DMS 273 (cell line): ENCODE data around the gene HS3ST3B1.

Source experiments
- DNase-seq: peaks from one replicate; lab custom pipeline; 2025; ENCODE audit not compliant: unreplicated experiment; lab: John Stamatoyannopoulos, UW

The HS3ST3B1 gene

GRCh38 chr17:14352136-14352535, 51.3 kb downstream of the HS3ST3B1 start:
- DNase-seq: no peak

DNA sequence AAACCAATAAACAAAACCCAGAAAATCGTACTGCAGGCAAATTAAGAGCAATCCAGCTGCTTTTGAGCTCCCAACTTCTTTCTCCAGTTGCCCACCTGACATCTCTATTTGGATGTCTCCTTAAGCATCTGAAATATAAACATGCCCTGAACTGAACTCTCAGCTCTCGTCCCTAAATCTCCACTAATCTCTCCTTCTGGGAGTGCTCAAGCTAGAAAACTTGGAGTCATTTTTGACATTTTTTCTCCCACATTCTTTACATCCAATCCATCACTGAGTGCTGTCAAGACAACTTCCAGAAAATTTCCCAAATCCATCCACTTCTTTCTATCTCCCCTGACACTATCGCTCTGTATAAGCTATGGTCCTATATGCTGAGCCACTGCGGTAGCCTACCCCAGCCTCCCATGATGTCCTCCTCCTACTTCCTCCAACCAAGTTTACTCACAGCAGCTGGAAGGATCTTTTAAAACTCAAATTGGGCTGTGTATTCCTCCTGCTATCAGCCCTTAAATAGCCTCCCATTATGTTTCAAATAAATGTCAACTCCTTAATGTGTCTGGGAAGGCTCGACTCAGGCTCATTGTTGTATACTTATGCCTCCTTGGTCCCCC, 53.1 kb downstream of the HS3ST3B1 start:
- no peak for DNase-seq

DNA sequence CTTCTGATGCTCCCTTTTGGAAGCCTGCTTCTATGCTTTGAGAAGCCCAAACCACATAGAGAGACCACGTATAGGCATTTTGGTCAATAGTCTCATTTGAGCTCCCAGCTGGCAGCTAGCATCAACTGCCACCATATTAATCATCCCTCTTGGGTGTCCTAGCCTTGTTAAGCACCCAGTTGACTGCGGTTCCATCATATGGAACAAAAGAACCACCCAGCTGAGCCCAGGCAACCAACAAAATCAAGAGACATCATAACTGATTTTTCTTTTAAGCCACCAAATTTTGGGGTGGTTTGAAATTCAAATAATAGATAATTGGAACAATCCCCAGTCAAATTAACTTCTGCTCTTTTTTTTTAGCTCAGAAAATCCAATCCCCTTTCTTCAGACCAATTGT, 53.9 kb downstream of the HS3ST3B1 start:
- DNase-seq: no peak

DNA sequence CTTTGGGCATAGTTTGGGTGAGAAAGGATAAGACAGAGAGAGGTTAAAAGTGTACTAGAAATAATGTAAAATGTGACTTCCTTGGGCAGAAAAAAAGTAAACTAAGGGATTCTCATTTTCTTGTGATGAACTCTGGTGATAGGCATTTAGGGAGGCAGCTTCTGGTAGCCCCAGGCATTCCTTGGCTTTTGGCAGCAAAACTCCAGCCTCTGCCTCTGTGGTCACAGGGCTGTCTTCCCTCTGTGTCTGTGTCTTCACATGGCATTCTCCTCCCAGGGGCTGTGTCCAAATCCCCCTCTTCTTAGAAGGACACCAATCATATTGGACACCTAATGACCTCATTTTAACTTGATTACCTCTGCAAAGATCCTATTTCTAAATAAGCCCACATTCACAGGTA, 54.7 kb downstream of the HS3ST3B1 start:
- no peak for DNase-seq

GRCh38 chr17:14359163-14360020, 58.5 kb downstream of the HS3ST3B1 start:
- DNase-seq: peak; percentile 17

- DNase-seq: no peak
Measured at GRCh38 chr17:14360856-14361255, 60.0 kb downstream of the HS3ST3B1 start.

GRCh38 chr17:14361470-14361869, 60.6 kb downstream of the HS3ST3B1 start:
- DNase-seq: no peak

GRCh38 chr17:14361945-14362508, 61.1 kb downstream of the HS3ST3B1 start:
- DNase-seq: no peak

GRCh38 chr17:14366199-14366598, 65.3 kb downstream of the HS3ST3B1 start:
- no peak for DNase-seq

GRCh38 chr17:14372461-14372860, 71.6 kb downstream of the HS3ST3B1 start:
- DNase-seq: no peak

GRCh38 chr17:14372905-14373613, 72.2 kb downstream of the HS3ST3B1 start:
- no peak for DNase-seq

DNA sequence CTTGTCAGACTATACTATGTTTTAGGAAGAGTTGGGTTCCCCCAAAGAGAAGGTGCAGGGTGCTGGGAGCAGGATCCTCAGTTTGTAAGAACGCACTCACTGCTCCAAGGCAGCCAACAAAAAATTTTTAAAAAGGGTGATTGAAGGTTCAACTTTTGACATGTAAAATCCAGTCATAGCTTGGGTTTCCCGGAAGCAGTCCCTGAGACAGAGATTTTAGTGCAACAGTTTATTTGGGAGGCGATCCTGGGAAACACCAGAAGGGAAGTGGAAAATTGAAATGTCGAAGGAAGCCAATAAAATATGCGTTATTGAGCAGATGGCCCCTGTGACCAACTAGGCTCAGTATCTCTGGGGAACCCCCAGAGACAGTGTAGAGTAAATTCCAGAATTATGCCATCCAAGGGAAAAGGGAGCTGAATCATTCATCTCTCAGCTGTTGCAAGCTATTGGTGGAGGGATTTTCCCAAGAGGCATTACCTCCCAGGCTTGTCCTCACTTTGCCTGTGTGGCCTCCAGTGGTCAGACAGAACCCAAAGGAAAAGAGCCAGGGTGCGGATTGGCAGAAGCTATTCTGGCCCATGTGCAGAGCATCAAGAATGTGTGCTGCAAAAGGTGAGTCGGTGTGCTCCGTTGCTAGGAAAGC, 72.9 kb downstream of the HS3ST3B1 start:
- DNase-seq: no peak

- no peak for DNase-seq
Measured at GRCh38 chr17:14374268-14374667, 73.4 kb downstream of the HS3ST3B1 start.

DNA sequence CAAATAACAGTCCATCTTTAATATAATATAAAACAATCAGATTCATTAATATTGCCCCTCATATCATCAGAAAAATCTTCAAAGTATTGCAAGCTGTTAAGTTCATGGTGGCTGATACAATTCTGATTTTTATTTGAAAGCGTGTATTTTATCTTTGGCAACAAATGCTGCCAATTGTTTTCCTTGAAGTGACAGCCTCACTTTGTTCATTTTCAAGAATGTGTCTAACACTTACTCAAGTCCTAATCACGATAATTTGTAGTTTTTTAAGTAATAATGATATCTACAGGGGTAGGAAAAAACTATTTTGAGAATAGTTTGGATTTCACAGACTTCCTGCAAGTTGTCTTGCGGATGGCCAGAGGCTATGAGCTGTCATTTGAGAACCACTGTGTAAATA, 75.8 kb downstream of the HS3ST3B1 start:
- no peak for DNase-seq

DNA sequence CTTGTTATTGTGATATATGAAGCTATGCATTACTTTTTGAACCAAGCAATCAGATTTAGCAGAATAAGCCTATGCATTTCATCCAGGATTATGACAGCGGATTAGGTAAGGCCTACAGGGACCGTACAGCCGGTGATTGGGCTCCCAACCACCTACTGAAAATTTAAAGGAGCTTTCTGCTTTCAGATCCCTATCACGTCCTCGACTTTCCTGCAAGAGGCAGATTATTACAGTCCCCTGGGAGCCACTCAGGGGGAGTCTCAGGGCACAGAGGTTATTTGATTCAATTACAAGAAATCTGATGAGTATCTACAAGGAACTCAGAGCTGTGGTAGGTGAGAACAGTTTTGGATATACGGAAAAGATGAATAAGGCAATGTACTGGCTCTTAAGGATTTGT, 80.7 kb downstream of the HS3ST3B1 start:
- no peak for DNase-seq

- DNase-seq: no peak
Measured at GRCh38 chr17:14387036-14387435, 86.2 kb downstream of the HS3ST3B1 start.

GRCh38 chr17:14389681-14390080, 88.8 kb downstream of the HS3ST3B1 start:
- no peak for DNase-seq

DNA sequence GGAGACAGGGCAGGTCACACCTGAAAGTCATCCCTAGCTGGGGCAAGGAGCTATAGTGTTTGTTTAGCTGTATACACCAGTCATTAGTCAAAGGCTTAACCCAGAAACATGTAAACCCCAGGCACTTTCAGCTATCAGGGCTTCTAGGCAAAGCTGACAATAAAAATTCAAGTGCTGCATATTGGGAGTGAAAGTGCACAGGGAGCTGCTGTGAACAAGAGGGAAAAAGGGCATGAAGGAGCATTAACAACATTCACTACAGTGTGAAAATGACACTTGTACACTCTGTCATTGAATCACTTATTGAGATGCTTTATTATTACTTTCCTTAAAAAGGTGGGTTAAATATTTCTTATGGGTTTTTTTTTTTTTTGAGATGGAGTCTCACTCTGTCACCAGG, 92.8 kb downstream of the HS3ST3B1 start:
- no peak for DNase-seq

- no peak for DNase-seq
Measured at GRCh38 chr17:14395255-14395654, 94.4 kb downstream of the HS3ST3B1 start.

DNA sequence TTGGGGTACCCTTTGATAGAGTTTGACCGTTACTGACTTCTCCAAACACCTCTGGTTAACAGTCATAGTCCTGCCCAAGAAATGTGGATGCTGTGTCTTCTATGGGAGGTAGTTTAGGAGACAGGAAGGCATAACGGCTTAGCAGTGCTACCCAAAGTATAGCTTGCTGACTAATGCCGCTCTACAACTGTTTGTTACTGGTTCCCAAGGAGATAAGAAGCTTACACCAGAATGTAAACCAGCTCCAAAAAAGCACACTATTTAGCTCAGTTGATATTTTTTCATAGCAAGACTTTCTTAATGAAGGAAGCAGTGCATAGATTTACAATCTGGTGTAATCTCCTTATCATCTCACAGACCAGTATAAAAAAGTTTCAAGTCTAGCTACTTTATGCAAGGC, 95.7 kb downstream of the HS3ST3B1 start:
- no peak for DNase-seq

DNA sequence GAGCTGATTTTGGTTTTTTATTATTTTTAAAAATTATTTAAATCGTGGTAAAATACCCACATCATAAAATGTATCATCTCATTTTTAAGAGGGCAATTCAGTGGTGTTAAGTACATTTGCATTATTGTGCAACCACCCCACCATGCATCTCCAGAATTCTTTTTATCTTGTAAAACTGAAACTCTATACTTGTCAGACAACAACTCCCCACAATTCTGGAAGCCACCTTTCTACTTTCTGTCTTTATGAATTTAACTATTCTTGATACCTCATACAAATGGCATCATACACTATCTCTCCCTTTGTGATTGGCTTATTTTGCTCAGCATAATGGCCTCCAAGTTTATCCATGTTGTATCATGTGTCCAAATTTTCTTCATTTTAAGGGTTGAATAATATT, 97.9 kb downstream of the HS3ST3B1 start:
- DNase-seq: no peak
